ENCODE measurements around the gene RNASE9.
"Not testable (repeated sequence)": the region's sequence is repeated elsewhere in the genome, so short reads cannot be mapped to it uniquely, and the experiment has no call there.

RNASE9 gene

DNA sequence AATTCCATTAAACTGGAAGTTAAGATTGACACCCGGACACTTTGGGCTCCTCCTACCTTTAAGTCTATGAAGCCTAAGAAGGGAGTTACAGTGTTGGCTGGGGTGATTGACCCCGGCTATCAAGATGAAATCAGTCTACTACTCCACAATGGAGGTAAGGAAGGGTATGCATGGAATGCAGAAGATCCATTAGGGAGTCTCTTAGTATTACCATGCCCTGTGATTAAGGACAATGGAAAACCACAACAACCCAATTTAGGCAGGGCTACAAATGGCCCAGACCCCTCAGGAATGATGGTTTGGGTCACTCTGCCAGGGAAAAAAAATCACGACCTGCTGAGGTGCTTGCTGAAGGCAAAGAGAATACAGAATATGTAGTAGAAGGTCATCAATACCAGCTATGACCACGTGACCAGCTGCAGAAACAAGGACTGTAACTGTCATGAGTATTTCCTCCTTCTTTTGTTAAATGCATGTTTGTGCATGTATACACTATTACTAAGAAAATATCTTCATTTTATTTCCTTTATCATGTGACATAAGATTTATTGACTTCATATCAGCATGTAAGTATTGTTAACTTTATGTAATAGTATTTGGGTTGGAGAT lies 11.6 kb upstream of the RNASE9 start:
- DNase-seq (ENCODE audit: low spot score) = not testable (repeated sequence)

- DNase-seq (ENCODE audit: low spot score) = not testable (repeated sequence)
These were observed 9.9 kb upstream of the RNASE9 start for GRCh38 chr14:20570720-20571119.

GRCh38 chr14:20569865-20570264 lies 9.0 kb upstream of the RNASE9 start:
- DNase-seq (ENCODE audit: low spot score) = not testable (repeated sequence)

- DNase-seq (ENCODE audit: low spot score) = no peak
These were observed 8.2 kb upstream of the RNASE9 start for GRCh38 chr14:20569066-20569465.

DNA sequence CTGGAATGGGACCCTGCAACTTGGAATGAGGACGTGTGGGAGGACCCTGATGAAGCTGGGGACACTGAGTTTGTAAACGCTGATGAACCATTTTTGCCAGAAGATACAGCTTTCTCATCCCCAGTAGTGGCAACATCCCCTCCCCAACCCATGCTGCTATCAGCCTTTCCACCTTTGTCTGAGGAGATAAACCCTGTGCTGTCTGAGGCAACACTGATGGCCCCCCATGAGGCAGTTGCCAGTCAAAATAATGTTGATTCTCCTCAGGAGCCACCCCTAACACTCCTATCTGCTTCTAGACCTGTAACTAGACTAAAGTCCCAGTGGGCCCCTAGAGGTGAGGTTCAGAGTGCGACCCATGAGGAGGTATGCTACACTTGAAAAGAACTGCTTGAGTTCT lies 7.5 kb upstream of the RNASE9 start:
- DNase-seq (ENCODE audit: low spot score) = no peak

DNA sequence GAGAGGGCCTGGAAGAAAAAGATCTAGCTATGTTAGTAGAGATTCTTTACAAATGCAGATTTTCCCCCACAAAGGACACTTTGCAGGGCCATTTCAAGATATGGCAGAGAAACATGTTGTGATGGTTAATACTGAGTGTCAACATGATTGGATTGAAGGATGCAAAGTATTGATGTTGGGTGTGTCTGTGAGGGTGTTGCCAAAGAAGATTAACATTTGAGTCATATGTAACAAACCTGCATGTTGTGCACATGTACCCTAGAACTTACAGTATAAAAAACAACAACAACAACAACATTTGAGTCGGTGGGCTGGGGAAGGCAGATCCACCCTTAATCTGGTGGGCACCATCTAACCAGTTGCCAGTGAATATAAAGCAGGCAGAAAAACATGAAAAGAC lies 6.4 kb upstream of the RNASE9 start:
- DNase-seq (ENCODE audit: low spot score) = not testable (repeated sequence)

- DNase-seq (ENCODE audit: low spot score) = no peak
These were observed 3.7 kb upstream of the RNASE9 start for GRCh38 chr14:20564501-20564997.

- no peak for DNase-seq (ENCODE audit: low spot score)
These were observed 3.1 kb upstream of the RNASE9 start for GRCh38 chr14:20563971-20564370.

GRCh38 chr14:20559461-20559904 lies 1.4 kb downstream of the RNASE9 start:
- no peak for DNase-seq (ENCODE audit: low spot score)

DNA sequence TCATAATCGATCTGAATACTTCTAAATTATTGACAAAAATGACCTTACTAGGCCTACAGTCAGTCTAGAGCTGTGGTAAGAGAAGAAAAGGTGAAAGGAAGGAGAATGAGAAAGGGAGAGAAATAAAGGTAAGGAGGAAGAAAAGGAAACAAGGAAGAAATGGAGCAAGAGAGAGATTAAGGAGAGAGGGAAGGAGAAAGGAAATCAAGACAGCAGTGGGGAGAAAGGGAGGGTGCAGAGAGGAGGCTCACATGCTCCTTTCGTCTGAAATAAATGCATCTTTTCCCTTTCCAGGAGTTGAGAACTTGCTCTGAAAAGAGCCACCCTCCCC lies 3.7 kb downstream of the RNASE9 start:
- no peak for DNase-seq (ENCODE audit: low spot score)

GRCh38 chr14:20556500-20557211 lies 4.2 kb downstream of the RNASE9 start:
- DNase-seq (ENCODE audit: low spot score) = no peak

DNA sequence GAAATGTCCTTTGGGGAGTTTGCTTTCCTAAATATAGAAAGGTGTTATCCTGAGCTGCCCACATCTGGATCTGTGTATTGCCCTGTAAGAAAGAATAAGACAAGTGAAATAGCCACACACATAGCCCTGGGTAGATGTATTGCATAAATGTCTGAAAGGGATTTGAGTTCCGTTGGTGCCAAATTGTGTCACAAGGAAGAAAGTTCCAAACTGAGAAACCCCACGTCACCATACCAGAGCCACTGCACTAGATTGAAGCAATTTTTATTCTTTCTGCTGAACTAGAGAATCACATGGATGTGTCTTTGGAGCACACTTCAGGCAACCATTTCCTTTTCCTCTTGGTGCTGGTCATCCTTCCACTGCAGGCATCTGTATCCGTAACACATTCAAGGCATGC lies 5.0 kb downstream of the RNASE9 start:
- no peak for DNase-seq (ENCODE audit: low spot score)

- DNase-seq (ENCODE audit: low spot score) = no peak
These were observed 7.8 kb downstream of the RNASE9 start for GRCh38 chr14:20553024-20553423.

- DNase-seq (ENCODE audit: low spot score) = no peak
These were observed 9.2 kb downstream of the RNASE9 start for GRCh38 chr14:20551606-20552005.

DNA sequence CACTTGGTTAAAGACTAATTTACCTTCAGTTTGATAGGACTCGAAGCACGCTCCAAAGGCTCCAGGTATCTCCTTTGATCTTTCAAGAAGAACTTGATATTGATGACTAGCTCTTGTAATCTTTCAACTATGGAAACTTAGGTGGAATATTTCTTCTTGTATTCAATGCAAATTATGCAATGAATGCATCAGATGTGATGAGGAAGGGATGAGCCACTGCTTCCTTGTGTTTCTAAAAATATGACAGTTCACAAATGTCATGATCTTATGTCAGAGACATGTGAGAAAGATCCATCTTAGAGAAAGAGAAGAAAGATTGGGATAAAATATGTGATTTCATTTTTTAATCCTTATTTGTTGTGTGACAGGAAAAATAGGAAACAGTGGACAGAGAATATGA lies 9.9 kb downstream of the RNASE9 start:
- DNase-seq (ENCODE audit: low spot score) = no peak

DNA sequence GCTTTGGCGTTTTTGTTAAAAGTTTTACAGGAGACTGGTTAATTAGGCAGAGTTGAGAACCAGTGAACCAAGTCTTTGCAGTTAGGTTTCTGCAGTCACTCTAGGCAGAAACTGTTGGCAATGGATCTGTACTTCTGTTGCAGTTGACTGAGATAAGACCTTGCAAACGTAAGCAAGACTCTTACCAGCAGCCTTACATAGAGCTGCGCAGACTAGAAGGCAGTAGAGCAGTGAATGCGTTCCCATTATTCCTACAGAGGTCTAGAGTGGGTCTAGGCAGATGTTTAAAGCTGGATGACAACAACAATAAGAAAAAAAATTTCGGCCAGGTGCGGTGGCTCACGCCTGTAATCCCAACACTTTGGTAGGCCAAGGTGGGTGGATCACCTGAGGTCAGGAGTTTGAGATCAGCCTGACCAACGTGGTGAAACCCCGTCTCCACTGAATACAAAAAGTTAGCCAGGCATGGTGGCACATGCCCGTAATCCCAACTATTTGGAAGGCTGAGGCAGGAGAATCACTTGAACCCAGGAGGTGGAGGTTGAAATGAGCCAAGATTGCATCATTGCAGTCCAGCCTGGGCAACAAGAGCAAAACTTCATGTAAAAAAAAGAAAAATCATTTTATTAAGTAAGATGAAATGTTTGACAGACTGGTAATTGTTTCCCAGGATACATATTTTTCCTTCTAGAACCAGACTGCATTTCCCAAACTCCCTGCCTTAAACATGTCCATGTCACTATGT lies 12.3 kb downstream of the RNASE9 start:
- DNase-seq (ENCODE audit: low spot score) = no peak

GRCh38 chr14:20546877-20547276 lies 14.0 kb downstream of the RNASE9 start:
- DNase-seq (ENCODE audit: low spot score) = no peak

- no peak for DNase-seq (ENCODE audit: low spot score)
These were observed 20.9 kb downstream of the RNASE9 start for GRCh38 chr14:20539906-20540305.

DNA sequence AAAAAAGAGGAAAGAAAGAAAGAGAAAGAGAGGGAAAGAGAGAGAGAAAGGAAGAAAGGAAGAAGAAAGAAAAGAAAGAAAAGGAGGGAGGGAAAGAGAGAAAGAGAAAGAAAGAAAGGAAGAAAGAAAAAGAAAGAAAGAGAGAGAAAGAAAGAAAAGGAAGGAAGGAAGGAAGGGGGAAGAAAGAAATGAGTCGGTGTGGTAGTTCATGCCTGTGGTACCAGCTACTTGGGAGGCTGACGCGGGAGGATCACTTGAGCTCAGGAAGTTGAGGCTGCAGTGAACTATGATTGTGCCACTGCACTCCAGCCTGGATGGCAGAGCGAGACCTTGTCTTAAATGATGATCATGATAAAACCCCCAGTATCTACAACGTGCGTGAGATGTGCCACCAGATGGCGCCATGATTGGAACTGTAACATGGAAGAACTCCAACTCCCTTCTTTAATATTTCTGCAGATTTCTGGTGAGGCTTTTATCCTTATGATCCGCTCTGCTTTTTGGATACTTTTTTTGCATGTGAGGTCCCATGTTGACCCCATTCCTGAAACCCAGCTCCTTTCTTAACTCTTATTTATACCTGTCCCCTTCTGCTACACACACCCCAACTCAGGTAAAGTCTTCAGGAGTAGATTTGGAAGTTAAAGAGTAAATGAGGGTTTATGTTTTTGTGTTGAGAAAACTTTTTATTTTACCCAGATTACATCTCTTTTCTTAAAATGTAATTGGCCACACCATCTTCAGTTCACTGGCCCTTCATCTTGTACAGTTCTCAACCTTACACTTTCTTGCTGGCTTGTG lies 29.9 kb downstream of the RNASE9 start:
- DNase-seq (ENCODE audit: low spot score) = peak; percentile 49

GRCh38 chr14:20529806-20530205 lies 31.0 kb downstream of the RNASE9 start:
- DNase-seq (ENCODE audit: low spot score) = no peak

- DNase-seq (ENCODE audit: low spot score) = no peak
These were observed 36.8 kb downstream of the RNASE9 start for GRCh38 chr14:20524027-20524426.

DNA sequence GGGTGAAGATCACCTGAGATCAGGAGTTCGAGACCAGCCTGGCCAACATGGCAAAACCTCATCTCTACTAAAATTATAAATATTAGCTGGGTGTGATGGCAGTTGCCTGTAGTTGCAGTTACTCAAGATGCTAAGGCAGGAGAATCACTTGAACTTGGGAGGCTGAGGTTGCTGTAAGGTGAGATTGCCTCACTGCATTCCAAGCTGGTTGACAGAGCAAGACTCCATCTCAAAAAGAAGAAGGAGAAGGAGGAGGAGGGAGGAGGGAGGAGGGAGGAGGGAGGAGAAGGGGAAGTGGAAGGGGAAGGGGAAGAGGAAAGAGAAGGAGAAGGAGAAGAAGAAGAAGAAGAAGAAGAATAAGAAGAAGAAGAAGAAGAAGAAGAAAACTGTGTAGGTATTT lies 38.5 kb downstream of the RNASE9 start:
- no peak for DNase-seq (ENCODE audit: low spot score)
